ENCODE measurements around the gene WDR73. TPM values are rescaled to one million over a fixed set of nuclear protein-coding genes. Genes with fewer than 3 reads are reported as not detected.

Gene WDR73
- total and polyA plus RNA-seq, 4 donors: 4.9 to 47.0 (median 23.4) TPM

DNA sequence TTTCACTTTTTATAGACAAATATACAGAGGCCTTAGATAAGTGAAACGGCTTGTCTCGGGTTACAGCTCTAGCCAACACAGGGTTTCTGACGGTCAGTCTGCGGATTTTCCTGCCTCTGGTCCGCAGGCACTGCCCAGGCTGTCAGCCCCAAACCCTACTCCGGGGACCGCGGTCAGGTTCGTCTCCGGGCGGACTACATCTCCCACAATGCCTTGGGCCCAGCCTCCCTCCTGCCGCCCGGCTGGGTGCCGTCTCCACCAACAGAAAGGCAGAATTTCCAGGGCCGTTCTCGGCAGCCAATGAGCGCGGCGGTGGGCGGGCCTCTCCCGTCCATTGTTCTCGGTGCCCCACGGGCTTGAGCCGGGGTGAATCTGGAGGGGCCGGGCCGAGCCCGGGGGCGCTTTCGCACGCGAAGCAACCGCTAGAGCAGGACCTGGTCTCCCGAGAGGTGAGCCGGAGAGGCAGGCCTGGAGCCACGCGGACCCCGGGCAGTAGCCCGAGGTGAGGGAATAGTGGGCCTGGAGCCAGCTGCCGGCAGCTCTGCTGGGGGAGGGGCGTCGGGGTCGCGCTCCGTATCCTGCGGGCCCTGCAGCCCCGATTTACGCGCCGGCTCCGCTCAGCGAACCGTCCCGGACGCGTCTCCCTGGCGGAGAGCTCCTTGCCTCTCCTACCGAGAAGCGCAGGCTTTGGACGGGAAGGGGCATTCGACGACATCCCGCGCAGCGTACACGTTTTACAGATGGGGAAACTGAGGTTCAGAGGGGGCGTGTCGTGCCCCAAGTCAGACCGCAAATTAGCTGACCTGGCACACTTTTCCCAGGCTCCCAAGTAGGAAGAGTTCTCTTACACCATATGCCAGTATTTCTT, 53.2 kb downstream of the WDR73 start, which contains the start of gene ZSCAN2:
Gene ZSCAN2 (plus strand): TSS at position 323 of the 868 bp plus-strand sequence. CDS start 2,919 bp downstream, outside the sequence.
- Histone ChIP-seq H3K4me3 (ENCODE audit: low read length in 2 of 2) (peak within 1 kb of the TSS; percentile 79 to 91), H3K36me3 (ENCODE audit: control insufficient read depth in 1 of 2, insufficient read depth in 2 of 2, low read length in 1 of 2) (no peaks in the 10 kb centered on the region), H3K9me3 (ENCODE audit: control insufficient read depth, low read length) (no peaks in the 10 kb centered on the region), H3K27ac (ENCODE audit: low read depth in 1 of 2, low read length in 2 of 2) (peak within 1 kb of the TSS in 1 of 2 donors; percentile 18), H3K27me3 (ENCODE audit: control insufficient read depth in 1 of 2, insufficient read depth in 2 of 2, low read length in 1 of 2) (no peaks in the 10 kb centered on the region), H3K4me1 (ENCODE audit: control insufficient read depth in 1 of 2, insufficient read depth in 2 of 2, low read length in 2 of 2) (no peaks in the 10 kb centered on the region)
- intact Hi-C loops (cut with DNase I): loop anchor here in 1 of 2 donors (1.0 kb wide), 1 partner anchor 37 kb away; no protein-coding TSS in a partner anchor
- WGBS, 2 donors: 0% methylated on average over 54 to 68 of the region's 68 CpGs
- DNase-seq (peak; percentile 98), ATAC-seq (ENCODE audit: low FRiP score) (peak; percentile 98)

DNA sequence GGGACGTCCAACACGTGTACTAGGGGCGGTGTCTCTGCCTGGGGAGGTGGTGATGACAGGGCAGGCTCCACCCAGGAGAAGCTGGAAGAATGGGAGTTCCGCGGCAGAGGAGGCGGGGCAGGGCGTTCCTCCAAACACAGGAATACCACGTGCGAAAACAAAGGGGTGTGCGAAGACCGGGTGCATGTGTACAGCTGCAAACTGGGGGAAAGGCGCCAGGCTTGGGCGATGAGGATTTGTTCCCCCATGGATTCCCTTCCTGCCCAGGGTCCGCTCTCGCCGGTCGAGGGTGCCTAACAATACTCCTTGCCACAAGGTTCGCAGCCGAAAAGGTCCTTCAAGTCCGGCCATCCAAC, 53.8 kb downstream of the WDR73 start:
- 0 to 1% methylated on average over 20 of the region's 20 CpGs for WGBS, 2 donors

DNA sequence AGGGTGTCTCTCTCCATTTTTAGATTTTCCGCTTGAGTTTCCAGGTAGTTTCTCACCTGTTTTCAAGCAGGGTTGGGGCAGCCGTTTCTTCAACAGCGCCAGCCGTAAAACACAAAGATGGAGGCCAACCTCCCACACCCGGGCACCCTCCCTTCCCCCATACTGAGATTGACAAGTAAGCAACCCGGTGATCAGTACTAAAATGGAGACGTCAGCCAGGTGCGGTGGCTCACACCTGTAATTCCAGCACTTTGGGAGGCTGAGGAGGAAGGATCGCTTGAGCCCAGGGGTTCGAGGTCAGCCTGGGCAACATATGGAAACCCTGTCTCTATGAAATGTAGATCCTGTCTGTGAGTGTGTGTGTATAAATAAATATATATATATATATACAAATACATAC, 54.2 kb downstream of the WDR73 start:
- H3K27me3 ChIP-seq (ENCODE audit: control insufficient read depth in 1 of 2, insufficient read depth in 2 of 2, low read length in 1 of 2): no peaks in the 10 kb centered on the region
- H3K27ac ChIP-seq (ENCODE audit: low read depth in 1 of 2, low read length in 2 of 2): no peak overlapping the region
- H3K9me3 ChIP-seq (ENCODE audit: control insufficient read depth, low read length): no peaks in the 10 kb centered on the region
- DNase-seq (no peak), ATAC-seq (ENCODE audit: low FRiP score) (no peak)
- H3K4me1 ChIP-seq (ENCODE audit: control insufficient read depth in 1 of 2, insufficient read depth in 2 of 2, low read length in 2 of 2): no peaks in the 10 kb centered on the region
- intact Hi-C loops (cut with DNase I): loop anchor here (1.0 to 10.0 kb wide), 3 partner anchors 38 to 445 kb away; no protein-coding TSS in a partner anchor
- H3K4me3 ChIP-seq (ENCODE audit: low read length in 2 of 2): peak overlapping the region in 1 of 2 donors; percentile 91
- WGBS, 2 donors: 70 to 72% methylated on average over 10 of the region's 10 CpGs
- H3K36me3 ChIP-seq (ENCODE audit: control insufficient read depth in 1 of 2, insufficient read depth in 2 of 2, low read length in 1 of 2): no peaks in the 10 kb centered on the region

More for the DNA sequence above, 53.8 kb downstream of the WDR73 start:
- Histone ChIP-seq H3K36me3 (ENCODE audit: control insufficient read depth in 1 of 2, insufficient read depth in 2 of 2, low read length in 1 of 2) (no peaks in the 10 kb centered on the region), H3K27me3 (ENCODE audit: control insufficient read depth in 1 of 2, insufficient read depth in 2 of 2, low read length in 1 of 2) (no peaks in the 10 kb centered on the region), H3K27ac (ENCODE audit: low read depth in 1 of 2, low read length in 2 of 2) (peak overlapping the region in 1 of 2 donors; percentile 18), H3K4me1 (ENCODE audit: control insufficient read depth in 1 of 2, insufficient read depth in 2 of 2, low read length in 2 of 2) (no peaks in the 10 kb centered on the region), H3K9me3 (ENCODE audit: control insufficient read depth, low read length) (no peaks in the 10 kb centered on the region), H3K4me3 (ENCODE audit: low read length in 2 of 2) (peak overlapping the region; percentile 27 to 91)
- intact Hi-C loops (cut with DNase I): loop anchor here in 1 of 2 donors (1.0 kb wide), 1 partner anchor 38 kb away; no protein-coding TSS in a partner anchor
- peak; percentile 88 for ATAC-seq (ENCODE audit: low FRiP score)
- peak; percentile 93 to 94 for DNase-seq

DNA sequence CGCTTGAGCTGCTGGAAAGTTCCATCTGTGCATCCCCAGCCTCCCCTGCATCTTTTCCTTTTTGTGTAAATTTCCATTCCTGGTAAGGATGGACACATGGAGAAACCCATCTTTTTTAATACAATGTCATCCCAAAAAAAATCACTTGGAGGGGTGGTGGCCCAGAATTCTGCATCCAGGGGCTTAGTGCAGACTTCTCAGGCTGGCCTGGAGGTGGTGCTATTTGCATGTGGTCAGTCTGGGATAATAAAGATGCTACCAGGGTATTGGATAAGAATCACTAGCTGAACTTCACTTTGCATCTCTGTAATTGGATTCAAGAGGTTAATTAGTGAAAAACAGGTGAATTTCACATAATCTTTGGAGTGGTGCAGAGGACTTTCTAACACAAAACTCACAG, 55.1 kb downstream of the WDR73 start:
- no peak overlapping the region for H3K4me3 ChIP-seq (ENCODE audit: low read length in 2 of 2)
- no peak overlapping the region for H3K27ac ChIP-seq (ENCODE audit: low read depth in 1 of 2, low read length in 2 of 2)
- DNase-seq: no peak
- WGBS, 2 donors: 82 to 93% methylated on average over 1 of the region's 1 CpG
- H3K4me1 ChIP-seq (ENCODE audit: control insufficient read depth in 1 of 2, insufficient read depth in 2 of 2, low read length in 2 of 2): no peaks in the 10 kb centered on the region
- no peaks in the 10 kb centered on the region for H3K27me3 ChIP-seq (ENCODE audit: control insufficient read depth in 1 of 2, insufficient read depth in 2 of 2, low read length in 1 of 2)
- no peaks in the 10 kb centered on the region for H3K36me3 ChIP-seq (ENCODE audit: control insufficient read depth in 1 of 2, insufficient read depth in 2 of 2, low read length in 1 of 2)
- no peak for ATAC-seq (ENCODE audit: low FRiP score)
- intact Hi-C loops (cut with DNase I): loop anchor here in 1 of 2 donors (10.0 kb wide), 2 partner anchors 336 to 446 kb away; no protein-coding TSS in a partner anchor
- no peaks in the 10 kb centered on the region for H3K9me3 ChIP-seq (ENCODE audit: control insufficient read depth, low read length)

DNA sequence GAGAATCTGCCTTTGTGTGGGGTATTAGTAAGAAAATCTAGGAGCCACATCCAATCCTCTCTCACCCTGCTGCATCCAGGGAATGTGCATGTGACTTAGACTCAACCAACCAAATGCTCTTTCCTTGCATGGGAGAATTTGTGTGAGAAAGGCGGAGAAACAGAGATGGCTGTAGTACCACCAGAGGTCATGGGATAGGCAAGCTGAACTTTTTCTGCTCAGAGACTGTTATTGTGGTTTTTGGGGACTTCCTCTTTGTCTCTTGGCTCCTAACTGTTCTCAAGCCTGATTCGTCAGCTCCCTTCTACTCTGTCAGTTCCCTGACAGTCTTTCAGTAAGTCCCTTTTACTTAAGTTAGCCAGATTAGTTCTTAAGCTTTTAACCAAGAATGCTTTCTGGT, 55.8 kb downstream of the WDR73 start:
- Histone ChIP-seq H3K27me3 (ENCODE audit: control insufficient read depth in 1 of 2, insufficient read depth in 2 of 2, low read length in 1 of 2) (no peaks in the 10 kb centered on the region), H3K9me3 (ENCODE audit: control insufficient read depth, low read length) (no peaks in the 10 kb centered on the region), H3K27ac (ENCODE audit: low read depth in 1 of 2, low read length in 2 of 2) (no peak overlapping the region), H3K4me1 (ENCODE audit: control insufficient read depth in 1 of 2, insufficient read depth in 2 of 2, low read length in 2 of 2) (no peaks in the 10 kb centered on the region), H3K36me3 (ENCODE audit: control insufficient read depth in 1 of 2, insufficient read depth in 2 of 2, low read length in 1 of 2) (no peaks in the 10 kb centered on the region), H3K4me3 (ENCODE audit: low read length in 2 of 2) (no peak overlapping the region)
- intact Hi-C loops (cut with DNase I): loop anchor here in 1 of 2 donors (10.0 kb wide), 2 partner anchors 337 to 447 kb away; no protein-coding TSS in a partner anchor
- WGBS, 2 donors: 89% methylated on average over 2 of the region's 2 CpGs
- ATAC-seq (ENCODE audit: low FRiP score) (no peak), DNase-seq (no peak)

DNA sequence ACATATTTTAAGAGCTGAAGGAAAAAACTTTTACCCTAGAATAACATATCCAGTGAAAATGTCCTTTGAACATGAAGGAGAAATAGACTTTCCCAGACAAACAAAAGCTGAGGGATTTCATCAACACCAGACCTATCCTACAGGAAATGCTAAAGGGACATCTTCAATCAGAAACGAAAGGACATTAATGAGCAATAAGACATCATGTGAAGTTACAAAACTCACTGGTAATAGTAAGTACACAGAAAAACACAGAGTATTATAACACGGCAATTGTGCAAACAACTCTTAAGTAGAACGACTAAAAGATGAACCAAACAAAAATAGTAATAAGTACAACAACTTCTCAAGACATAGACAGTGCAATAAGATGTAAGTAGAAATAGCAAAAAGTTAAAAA, 56.8 kb downstream of the WDR73 start:
- DNase-seq (no peak), ATAC-seq (ENCODE audit: low FRiP score) (no peak)
- H3K9me3 ChIP-seq (ENCODE audit: control insufficient read depth, low read length): no peaks in the 10 kb centered on the region
- H3K36me3 ChIP-seq (ENCODE audit: control insufficient read depth in 1 of 2, insufficient read depth in 2 of 2, low read length in 1 of 2): no peaks in the 10 kb centered on the region
- H3K27ac ChIP-seq (ENCODE audit: low read depth in 1 of 2, low read length in 2 of 2): no peak overlapping the region
- intact Hi-C loops (cut with DNase I): loop anchor here in 1 of 2 donors (10.0 kb wide), 2 partner anchors 338 to 448 kb away; no protein-coding TSS in a partner anchor
- no peak overlapping the region for H3K4me3 ChIP-seq (ENCODE audit: low read length in 2 of 2)
- H3K4me1 ChIP-seq (ENCODE audit: control insufficient read depth in 1 of 2, insufficient read depth in 2 of 2, low read length in 2 of 2): no peaks in the 10 kb centered on the region
- no peaks in the 10 kb centered on the region for H3K27me3 ChIP-seq (ENCODE audit: control insufficient read depth in 1 of 2, insufficient read depth in 2 of 2, low read length in 1 of 2)
- 59 to 89% methylated on average over 3 of the region's 3 CpGs for WGBS, 2 donors

DNA sequence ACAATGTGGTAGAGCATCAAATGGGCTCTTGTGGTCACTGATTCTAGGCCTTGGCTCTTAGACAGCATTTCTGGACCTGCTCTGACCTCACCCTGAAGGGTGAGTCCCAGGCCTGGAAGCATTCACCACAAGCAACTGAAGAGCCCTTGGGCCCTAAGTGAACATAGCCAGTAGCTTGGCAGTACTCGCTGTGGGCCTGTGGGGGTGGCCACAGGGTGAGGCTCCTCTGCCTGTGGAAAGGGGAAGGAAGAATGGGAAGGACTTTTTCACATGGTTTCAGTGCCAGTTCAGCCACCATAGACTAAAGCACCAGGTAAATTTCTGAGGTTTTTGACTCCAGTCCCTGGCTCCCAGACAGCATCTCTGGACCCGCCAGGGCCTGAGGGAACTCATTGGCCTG, 58.4 kb downstream of the WDR73 start:
- no peak overlapping the region for H3K4me3 ChIP-seq (ENCODE audit: low read length in 2 of 2)
- H3K9me3 ChIP-seq (ENCODE audit: control insufficient read depth, low read length): no peaks in the 10 kb centered on the region
- H3K36me3 ChIP-seq (ENCODE audit: control insufficient read depth in 1 of 2, insufficient read depth in 2 of 2, low read length in 1 of 2): no peaks in the 10 kb centered on the region
- WGBS, 2 donors: 91 to 92% methylated on average over 2 of the region's 2 CpGs
- intact Hi-C loops (cut with DNase I): loop anchor here in 1 of 2 donors (10.0 kb wide), 2 partner anchors 339 to 449 kb away; no protein-coding TSS in a partner anchor
- H3K27ac ChIP-seq (ENCODE audit: low read depth in 1 of 2, low read length in 2 of 2): no peak overlapping the region
- DNase-seq (peak in 1 of 2 donors; percentile 62), ATAC-seq (ENCODE audit: low FRiP score) (no peak)
- no peaks in the 10 kb centered on the region for H3K27me3 ChIP-seq (ENCODE audit: control insufficient read depth in 1 of 2, insufficient read depth in 2 of 2, low read length in 1 of 2)
- no peaks in the 10 kb centered on the region for H3K4me1 ChIP-seq (ENCODE audit: control insufficient read depth in 1 of 2, insufficient read depth in 2 of 2, low read length in 2 of 2)

DNA sequence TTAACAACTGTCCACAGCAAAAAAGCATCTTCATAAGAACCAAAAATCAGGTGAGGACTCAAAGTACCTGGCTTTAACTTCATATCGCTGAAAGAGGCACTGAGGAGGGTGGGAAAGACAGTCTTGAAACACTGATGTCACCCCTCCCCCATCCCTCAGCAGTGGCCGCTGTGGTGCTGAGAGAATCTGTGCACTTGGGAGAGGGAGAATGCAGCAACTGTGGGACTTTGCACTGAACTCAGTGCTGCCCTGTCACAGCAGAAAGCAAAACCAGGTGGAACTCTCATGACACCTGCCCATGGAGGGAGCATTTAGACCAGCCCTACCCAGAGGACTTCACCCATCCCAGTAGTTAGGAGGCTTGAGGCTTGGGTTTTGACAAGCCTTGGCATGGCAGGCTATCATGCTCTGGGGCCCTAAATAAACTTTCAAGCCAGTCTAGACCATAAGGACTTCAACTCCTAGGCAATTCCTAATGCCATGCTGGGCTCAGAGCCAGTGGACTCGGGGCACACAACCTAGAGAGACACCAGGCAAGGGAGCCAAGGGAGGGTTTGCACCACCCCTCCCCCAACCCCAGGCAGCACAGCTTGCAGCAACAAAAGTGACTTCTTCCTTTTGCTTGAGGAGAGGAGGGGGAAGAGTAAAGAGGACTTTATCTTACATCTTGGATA, 59.3 kb downstream of the WDR73 start:
- no peak for DNase-seq
- intact Hi-C loops (cut with DNase I): loop anchor here in 1 of 2 donors (10.0 kb wide), 2 partner anchors 340 to 450 kb away; no protein-coding TSS in a partner anchor

More for the DNA sequence above, 59.3 kb downstream of the WDR73 start:
- Histone ChIP-seq H3K27me3 (ENCODE audit: control insufficient read depth in 1 of 2, insufficient read depth in 2 of 2, low read length in 1 of 2) (no peaks in the 10 kb centered on the region), H3K27ac (ENCODE audit: low read depth in 1 of 2, low read length in 2 of 2) (no peak overlapping the region), H3K9me3 (ENCODE audit: control insufficient read depth, low read length) (no peaks in the 10 kb centered on the region), H3K4me1 (ENCODE audit: control insufficient read depth in 1 of 2, insufficient read depth in 2 of 2, low read length in 2 of 2) (no peaks in the 10 kb centered on the region), H3K36me3 (ENCODE audit: control insufficient read depth in 1 of 2, insufficient read depth in 2 of 2, low read length in 1 of 2) (no peaks in the 10 kb centered on the region), H3K4me3 (ENCODE audit: low read length in 2 of 2) (no peak overlapping the region)
- 56 to 70% methylated on average over 3 of the region's 3 CpGs for WGBS, 2 donors
- no peak for ATAC-seq (ENCODE audit: low FRiP score)

All from aorta (tissue), 5 donors.